ENCODE data around the gene KIF26B. TPM values are rescaled to one million over a fixed set of nuclear protein-coding genes. Genes with fewer than 3 reads are reported as not detected.

Gene KIF26B

GRCh38 chr1:245753807-245754206, 599.0 kb downstream of the KIF26B start:
- Histone ChIP-seq H3K18ac (ENCODE audit: low read length) (no peak overlapping the region), H3K4me1 (ENCODE audit: control insufficient read depth, low read depth, low read length) (no peaks in the 10 kb centered on the region), H2BK15ac (replicated peaks; ENCODE audit: low read depth) (no peak overlapping the region), H3K23ac (ENCODE audit: low read length) (no peak overlapping the region), H3K4ac (ENCODE audit: low read depth, low read length) (no peak overlapping the region), H4K5ac (ENCODE audit: low read length) (no peak overlapping the region), H2BK120ac (ENCODE audit: low read depth, low read length) (no peak overlapping the region), H3K36me3 (ENCODE audit: control insufficient read depth, insufficient read depth, low read length) (no peaks in the 10 kb centered on the region), H4K8ac (ENCODE audit: low read depth, low read length) (no peak overlapping the region), H2AK5ac (ENCODE audit: low read length) (no peak overlapping the region), H3K9ac (ENCODE audit: low read length) (no peak overlapping the region), H3K4me3 (ENCODE audit: low read length) (no peak overlapping the region), H3K4me2 (ENCODE audit: low read length) (no peak overlapping the region), H2BK5ac (ENCODE audit: low read length) (no peak overlapping the region), H3K79me1 (ENCODE audit: low read length) (no peaks in the 10 kb centered on the region), H3K56ac (ENCODE audit: low read length) (no peak overlapping the region), H3K27me3 (ENCODE audit: insufficient read depth, low read length, poor library complexity) (no peaks in the 10 kb centered on the region), H3K27ac (ENCODE audit: low read depth, low read length) (no peak overlapping the region), H3K79me2 (ENCODE audit: control insufficient read depth, insufficient read depth, low read length) (no peaks in the 10 kb centered on the region)
- DNase-seq: no peak
- WGBS (ENCODE audit: extremely low coverage, insufficient coverage, low lambda C conversion rate): no CpG with 5 or more reads among the region's 2 CpGs

- Histone ChIP-seq H2AK5ac (ENCODE audit: low read length) (no peak overlapping the region), H3K4me1 (ENCODE audit: control insufficient read depth, low read depth, low read length) (no peaks in the 10 kb centered on the region), H4K8ac (ENCODE audit: low read depth, low read length) (no peak overlapping the region), H3K4me3 (ENCODE audit: low read length) (no peak overlapping the region), H2BK5ac (ENCODE audit: low read length) (no peak overlapping the region), H4K5ac (ENCODE audit: low read length) (no peak overlapping the region), H3K36me3 (ENCODE audit: control insufficient read depth, insufficient read depth, low read length) (no peaks in the 10 kb centered on the region), H3K23ac (ENCODE audit: low read length) (no peak overlapping the region), H3K9ac (ENCODE audit: low read length) (no peak overlapping the region), H3K79me2 (ENCODE audit: control insufficient read depth, insufficient read depth, low read length) (no peaks in the 10 kb centered on the region), H3K18ac (ENCODE audit: low read length) (no peak overlapping the region), H3K79me1 (ENCODE audit: low read length) (no peaks in the 10 kb centered on the region), H3K4me2 (ENCODE audit: low read length) (no peak overlapping the region), H2BK120ac (ENCODE audit: low read depth, low read length) (no peak overlapping the region), H2BK15ac (replicated peaks; ENCODE audit: low read depth) (no peak overlapping the region), H3K56ac (ENCODE audit: low read length) (no peak overlapping the region), H3K4ac (ENCODE audit: low read depth, low read length) (no peak overlapping the region), H3K27ac (ENCODE audit: low read depth, low read length) (no peak overlapping the region), H3K27me3 (ENCODE audit: insufficient read depth, low read length, poor library complexity) (no peaks in the 10 kb centered on the region)
- WGBS (ENCODE audit: extremely low coverage, insufficient coverage, low lambda C conversion rate): no CpG with 5 or more reads among the region's 3 CpGs
- DNase-seq: peak; percentile 67
Observed at GRCh38 chr1:245754463-245754961, 599.7 kb downstream of the KIF26B start.

Small RNA genes lying within 50 kb of the gene (small RNA-seq; reads per million reads assigned to genes)
- not detected for gene DNAJC19P8 (ENCODE audit: insufficient read depth)
- not detected for gene RNU1-132P (ENCODE audit: insufficient read depth)

Measured in mesendoderm (in vitro differentiated cells).